HepG2 (cell line): ENCODE data around the gene CDC6. TPM values are rescaled to one million over a fixed set of nuclear protein-coding genes. Genes with fewer than 3 reads are reported as not detected.

Experiments used
- ATF7 ChIP-seq, 2 experiments: fragments of 450-650 bp in 1 of 2; sonication (generic) in 1 of 2; formaldehyde crosslinking in 1 of 2; IDR thresholded peaks; 2 replicates each; pipeline versions ENCODE4 v1.4.0 to v1.6.1; 2016 to 2020; ENCODE audit warnings: antibody characterized with exemption in 1 of 2, mild to moderate bottlenecking in 1 of 2, missing genetic modification reagents in 1 of 2
- EED ChIP-seq: sonication (generic); formaldehyde crosslinking; IDR thresholded peaks from 2 replicates; pipeline ENCODE4 v1.5.0; 2020; ENCODE audit warnings: mild to moderate bottlenecking, missing genetic modification reagents
- FOXA1 ChIP-seq, 2 experiments: fragments of 450-650 bp in 1 of 2; sonication (generic) in 1 of 2; formaldehyde crosslinking in 1 of 2; IDR thresholded peaks; 2 replicates each; pipeline versions ENCODE4 v1.4.0 to v1.6.1; 2016 to 2020; ENCODE audit warnings: missing genetic modification reagents in 1 of 2
- FOXO1 ChIP-seq: sonication (generic); formaldehyde crosslinking; IDR thresholded peaks from 2 replicates; pipeline ENCODE4 v1.4.0; 2020; ENCODE audit warnings: missing genetic modification reagents
- HOXA7 ChIP-seq: sonication (generic); formaldehyde crosslinking; IDR thresholded peaks from 2 replicates; pipeline ENCODE4 v1.8.1; 2022; ENCODE audit warnings: mild to moderate bottlenecking, missing genetic modification reagents, moderate library complexity
- HOXA9 ChIP-seq: sonication (generic); formaldehyde crosslinking; IDR thresholded peaks from 2 replicates; pipeline ENCODE4 v1.8.1; 2022; ENCODE audit warnings: missing genetic modification reagents, mild to moderate bottlenecking, moderate library complexity, borderline replicate concordance
- KDM4B ChIP-seq: sonication (generic); formaldehyde crosslinking; IDR thresholded peaks from 2 replicates; pipeline ENCODE4 v1.4.0; 2020; ENCODE audit warnings: missing genetic modification reagents
- MAZ ChIP-seq, 2 experiments: sonication (generic) in 1 of 2; formaldehyde crosslinking in 1 of 2; IDR thresholded peaks; 2 replicates each; pipeline versions ENCODE4 v1.5.0 to v1.6.1; 2012 to 2020; ENCODE audit warnings: low read depth in 2 of 2, mild to moderate bottlenecking in 2 of 2, borderline replicate concordance in 1 of 2, improper control_type of control experiment in 1 of 2, low read length in 1 of 2, missing genetic modification reagents in 1 of 2, moderate library complexity in 1 of 2
- NFKB2 ChIP-seq: sonication (generic); formaldehyde crosslinking; IDR thresholded peaks from 2 replicates; pipeline ENCODE4 v1.4.0; 2020; ENCODE audit warnings: missing genetic modification reagents, borderline replicate concordance
- PAF1 ChIP-seq: IDR thresholded peaks from 2 replicates; pipeline ENCODE4 v1.6.1; 2016; ENCODE audit warnings: missing genetic modification reagents, missing compliant biosample characterization
- RBM22 ChIP-seq: fragments of 200-400 bp; formaldehyde crosslinking; optimal IDR thresholded peaks from 2 replicates; pipeline ENCODE3; 2017; ENCODE audit warnings: mild to moderate bottlenecking, low read length, moderate library complexity
- SETDB1 ChIP-seq: sonication (generic); formaldehyde crosslinking; IDR thresholded peaks from 2 replicates; pipeline ENCODE4 v1.5.1; 2020; ENCODE audit warnings: missing genetic modification reagents, mild to moderate bottlenecking, borderline replicate concordance
- YY1 ChIP-seq: IDR thresholded peaks from 2 replicates; pipeline ENCODE4 v1.6.1; 2011; ENCODE audit warnings: low read length, low read depth, moderate library complexity, mild to moderate bottlenecking; ENCODE audit not compliant: insufficient read depth, insufficient replicate concordance
- ZNF260 ChIP-seq: sonication (generic); formaldehyde crosslinking; IDR thresholded peaks from 2 replicates; pipeline ENCODE4 v1.4.0; 2020; ENCODE audit warnings: missing genetic modification reagents, low read depth, mild to moderate bottlenecking, borderline replicate concordance
- ZNF292 ChIP-seq: sonication (generic); formaldehyde crosslinking; IDR thresholded peaks from 2 replicates; pipeline ENCODE4 v1.8.1; 2022; ENCODE audit warnings: mild to moderate bottlenecking, low read depth, missing genetic modification reagents, borderline replicate concordance
- ZNF431 ChIP-seq: sonication (generic); formaldehyde crosslinking; IDR thresholded peaks from 2 replicates; pipeline ENCODE4 v1.9.0; 2022; ENCODE audit warnings: missing genetic modification reagents, low read depth, mild to moderate bottlenecking, borderline replicate concordance
- ZNF501 ChIP-seq: sonication (generic); formaldehyde crosslinking; IDR thresholded peaks from 2 replicates; pipeline ENCODE4 v1.5.1; 2020; ENCODE audit warnings: mild to moderate bottlenecking, moderate library complexity, missing genetic modification reagents
- ZNF550 ChIP-seq: sonication (generic); formaldehyde crosslinking; IDR thresholded peaks from 2 replicates; pipeline ENCODE4 v1.4.0; 2020; ENCODE audit warnings: mild to moderate bottlenecking, missing genetic modification reagents, borderline replicate concordance
- ZNF563 ChIP-seq: sonication (generic); formaldehyde crosslinking; IDR thresholded peaks from 2 replicates; pipeline ENCODE4 v1.8.0; 2022; ENCODE audit warnings: mild to moderate bottlenecking, moderate library complexity, missing genetic modification reagents
- ZNF704 ChIP-seq: sonication (generic); formaldehyde crosslinking; IDR thresholded peaks from 2 replicates; pipeline ENCODE4 v1.8.1; 2023; ENCODE audit warnings: mild to moderate bottlenecking, inconsistent platforms, moderate library complexity, missing genetic modification reagents, borderline replicate concordance
- ZNF839 ChIP-seq: sonication (generic); formaldehyde crosslinking; IDR thresholded peaks from 2 replicates; pipeline ENCODE4 v1.4.0; 2020; ENCODE audit warnings: missing genetic modification reagents, mild to moderate bottlenecking, borderline replicate concordance
- polyA plus RNA-seq, 8 experiments: library from polyadenylated mRNA; depleted of rRNA in 3 of 8; stranded (reverse) in 7 of 8; unstranded in 1 of 8; fragments of >200 nt; fragmentation: Illumina TruSeq in 4 of 8; extraction: Trizol in 4 of 8; gene quantifications; 2 replicates each; pipeline versions ENCODE4 v1.2.1 to v1.2.3, GENCODE V29; 2011 to 2016; ENCODE audit warnings: low read depth in 4 of 8, missing spikeins in 1 of 8, mixed read lengths in 1 of 8; ENCODE audit not compliant: insufficient read depth in 1 of 8
- total RNA-seq, 5 experiments: library from RNA; depleted of rRNA; stranded (reverse); fragments of >200 nt; fragmentation: Illumina TruSeq; extraction: Trizol; gene quantifications; 2 replicates each; pipeline ENCODE4 v1.2.3, GENCODE V29; 2016; ENCODE audit warnings: low read depth in 1 of 5
- TF ChIP-seq, protein P1 (sequence below): sonication (generic); formaldehyde crosslinking; IDR thresholded peaks from 2 replicates; pipeline ENCODE4 v1.4.0; 2020; ENCODE audit warnings: mild to moderate bottlenecking, low read depth, missing genetic modification reagents

The CDC6 gene
- total and polyA plus RNA-seq, 2 of the 13 experiments (the other 11 are each of a cell fraction or from before 2014, with no cell fraction given), result 17.4 to 114 TPM

DNA sequence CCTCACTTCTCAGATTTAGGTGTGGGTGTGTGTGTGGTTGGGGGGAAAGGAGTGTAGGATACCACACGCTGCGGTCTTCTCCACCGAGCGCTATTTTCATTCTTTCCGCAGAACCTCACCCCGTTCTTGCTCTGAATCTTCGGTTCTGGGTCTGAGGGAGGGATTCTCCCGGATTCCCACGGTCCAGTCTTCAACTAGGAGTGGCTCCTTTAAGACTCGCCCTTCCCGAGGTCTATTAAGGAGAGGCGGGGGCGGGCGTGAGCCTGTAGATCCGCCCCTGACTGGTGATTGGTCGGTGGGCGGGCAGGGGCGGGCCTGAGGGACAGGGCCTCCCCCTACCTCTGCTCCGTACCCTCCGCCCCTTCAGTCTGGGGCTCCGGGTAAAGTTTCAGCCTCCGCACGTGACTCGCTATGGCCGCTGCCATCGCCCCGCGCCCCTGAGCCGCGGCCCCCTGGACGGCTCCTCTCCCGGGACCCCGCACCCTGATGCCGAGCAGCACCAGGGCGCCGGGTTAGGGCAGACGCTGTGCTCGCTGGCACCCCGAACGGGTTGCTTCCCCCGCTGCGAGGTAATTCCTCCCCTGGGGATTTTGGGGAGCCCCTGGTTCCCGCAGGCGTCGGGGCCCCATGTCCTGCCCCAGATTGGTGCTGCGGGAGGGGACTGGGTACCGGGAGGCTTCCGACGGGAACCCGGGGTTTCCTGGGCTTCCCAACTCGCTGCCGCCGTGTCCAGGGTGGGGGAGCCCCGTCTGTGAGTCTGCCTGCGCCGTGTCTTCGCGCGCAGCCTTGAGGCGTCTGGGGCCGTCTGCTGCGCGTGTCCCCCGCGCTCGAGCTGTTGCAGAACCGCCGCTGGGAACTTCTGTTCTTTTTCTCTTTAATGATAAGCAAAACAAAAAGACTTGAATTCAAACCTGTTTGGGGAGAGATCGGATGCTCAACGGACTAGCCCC lies 30.5 kb downstream of the CDC6 start (continued):
- TF ChIP-seq ZNF839 (CRISPR knock-in tag) (no peak), ZNF550 (no peak), NFKB2 (CRISPR knock-in tag) (no peak), SETDB1 (no peak), ZNF260 (no peak), ATF7 (IDR thresholded peaks at IDR 0.05) (no peak), ATF7 (CRISPR knock-in tag; IDR thresholded peaks at IDR 0.05) (0 out of 2 replicates have a peak, but pooled peaks have one; percentile 55), KDM4B (CRISPR knock-in tag) (peak; percentile 61; the same call in 1 of the 2 replicates), FOXO1 (peak; percentile 26; the same call in 1 of the 2 replicates), FOXA1 (IDR thresholded peaks at IDR 0.05) (no peak), FOXA1 (CRISPR knock-in tag; IDR thresholded peaks at IDR 0.05) (0 out of 2 replicates have a peak, but pooled peaks have one; percentile 14), ZNF563 (CRISPR knock-in tag) (peak; percentile 51; the same call in 1 of the 2 replicates), ZNF431 (CRISPR knock-in tag) (peak; percentile 50; the same call in 1 of the 2 replicates), YY1 (peak; percentile 94), EED (CRISPR knock-in tag) (no peak), HOXA9 (CRISPR knock-in tag) (no peak), ZNF704 (CRISPR knock-in tag) (0 out of 2 replicates have a peak, but pooled peaks have one; percentile 64), ZNF292 (CRISPR knock-in tag) (no peak), ZNF501 (CRISPR knock-in tag) (peak; percentile 96), PAF1 (CRISPR knock-in tag) (no peak), MAZ (IDR thresholded peaks at IDR 0.05; ENCODE audit: borderline replicate concordance, low read depth, low read length) (peak; percentile 46; the same call in 1 of the 2 replicates), MAZ (CRISPR knock-in tag; IDR thresholded peaks at IDR 0.05; ENCODE audit: low read depth) (peak; percentile 64; the same call in 1 of the 2 replicates), HOXA7 (CRISPR knock-in tag) (no peak), RBM22 (no peak)
- TF ChIP-seq, protein P1, sequence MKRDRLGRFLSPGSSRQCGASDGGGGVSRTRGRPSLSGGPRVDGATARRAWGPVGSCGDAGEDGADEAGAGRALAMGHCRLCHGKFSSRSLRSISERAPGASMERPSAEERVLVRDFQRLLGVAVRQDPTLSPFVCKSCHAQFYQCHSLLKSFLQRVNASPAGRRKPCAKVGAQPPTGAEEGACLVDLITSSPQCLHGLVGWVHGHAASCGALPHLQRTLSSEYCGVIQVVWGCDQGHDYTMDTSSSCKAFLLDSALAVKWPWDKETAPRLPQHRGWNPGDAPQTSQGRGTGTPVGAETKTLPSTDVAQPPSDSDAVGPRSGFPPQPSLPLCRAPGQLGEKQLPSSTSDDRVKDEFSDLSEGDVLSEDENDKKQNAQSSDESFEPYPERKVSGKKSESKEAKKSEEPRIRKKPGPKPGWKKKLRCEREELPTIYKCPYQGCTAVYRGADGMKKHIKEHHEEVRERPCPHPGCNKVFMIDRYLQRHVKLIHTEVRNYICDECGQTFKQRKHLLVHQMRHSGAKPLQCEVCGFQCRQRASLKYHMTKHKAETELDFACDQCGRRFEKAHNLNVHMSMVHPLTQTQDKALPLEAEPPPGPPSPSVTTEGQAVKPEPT, result peak; percentile 79; the same call in 1 of the 2 replicates
